GM03348 (cell line): ENCODE measurements around the gene INAFM2.
A peak's percentile ranks its signal among the peaks of the same experiment; 100 is the strongest.

Experiments
- DNase-seq: peaks from one replicate; pipeline ENCODE4 v3.0.0; 2012; ENCODE audit warnings: low spot score

INAFM2 gene

GRCh38 chr15:40344631-40345120 lies 21.2 kb downstream of the INAFM2 start:
- DNase-seq = peak; percentile 87

GRCh38 chr15:40345225-40345866 lies 21.9 kb downstream of the INAFM2 start:
- DNase-seq = no peak

GRCh38 chr15:40345867-40346578 lies 22.5 kb downstream of the INAFM2 start:
- no peak for DNase-seq

- DNase-seq = no peak
Measured at GRCh38 chr15:40346579-40347558, 23.4 kb downstream of the INAFM2 start.

DNA sequence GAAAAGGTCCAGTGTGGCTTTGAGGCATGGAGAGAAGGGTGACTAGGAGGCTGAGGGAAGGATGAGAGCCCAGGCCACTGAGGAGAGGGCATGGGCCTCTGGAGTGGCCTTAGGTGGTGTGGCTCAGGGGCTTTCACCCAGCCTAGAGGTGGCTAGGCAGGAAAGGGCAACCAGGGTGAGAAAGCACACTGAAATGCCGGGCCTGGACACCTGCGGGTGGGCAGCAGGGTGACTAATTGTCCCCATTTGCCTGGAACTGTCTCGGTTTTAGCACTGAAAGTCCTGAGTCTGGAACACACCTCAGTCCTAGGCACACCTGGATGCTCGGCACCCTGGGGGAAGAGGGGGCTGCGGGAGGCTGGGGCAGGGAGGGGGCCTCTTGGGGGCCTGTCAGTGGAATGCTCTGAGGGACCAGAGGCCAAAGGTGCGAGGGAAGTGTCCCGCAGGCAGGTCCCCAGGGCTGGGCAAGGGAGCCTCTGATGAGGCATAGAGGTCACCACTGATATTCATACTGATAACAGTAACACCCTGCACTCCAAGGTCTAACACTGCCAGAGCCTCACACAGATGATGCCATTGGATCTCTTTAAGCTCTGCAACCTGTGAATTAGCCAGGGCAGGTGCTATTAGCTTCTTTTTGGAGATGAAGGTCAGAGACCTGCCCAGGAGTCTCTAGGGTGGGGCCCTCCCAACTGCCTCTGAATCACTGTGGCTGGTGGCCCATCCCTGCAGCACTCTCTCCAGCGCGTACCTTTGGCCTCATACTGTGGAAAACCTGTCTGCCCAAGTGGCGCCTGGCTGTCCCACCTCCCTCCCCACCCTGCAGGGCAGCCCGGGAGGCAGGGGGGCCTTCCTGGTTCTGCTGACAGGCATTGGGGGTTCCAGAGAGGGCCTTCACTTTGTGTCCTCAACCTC lies 24.3 kb downstream of the INAFM2 start:
- no peak for DNase-seq

DNA sequence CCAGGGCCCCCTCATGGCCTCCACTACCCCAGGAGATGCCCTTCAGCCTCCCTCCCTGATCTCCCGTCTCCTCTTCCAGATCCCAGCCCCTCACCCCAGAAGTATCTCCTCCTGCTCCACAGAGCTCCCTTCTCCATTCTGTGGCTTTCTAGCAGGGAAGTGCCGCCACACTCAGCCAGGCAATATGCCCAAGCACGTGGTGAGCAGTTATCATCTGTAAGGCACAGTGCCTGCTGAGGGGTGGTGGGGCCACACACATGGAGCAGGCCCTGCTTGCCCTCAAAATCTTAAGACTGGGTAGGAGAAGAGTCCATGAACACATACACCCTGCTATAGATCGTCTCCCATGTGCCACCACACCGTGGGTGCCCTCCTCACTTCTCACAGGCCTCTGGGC lies 25.0 kb downstream of the INAFM2 start:
- no peak for DNase-seq

DNA sequence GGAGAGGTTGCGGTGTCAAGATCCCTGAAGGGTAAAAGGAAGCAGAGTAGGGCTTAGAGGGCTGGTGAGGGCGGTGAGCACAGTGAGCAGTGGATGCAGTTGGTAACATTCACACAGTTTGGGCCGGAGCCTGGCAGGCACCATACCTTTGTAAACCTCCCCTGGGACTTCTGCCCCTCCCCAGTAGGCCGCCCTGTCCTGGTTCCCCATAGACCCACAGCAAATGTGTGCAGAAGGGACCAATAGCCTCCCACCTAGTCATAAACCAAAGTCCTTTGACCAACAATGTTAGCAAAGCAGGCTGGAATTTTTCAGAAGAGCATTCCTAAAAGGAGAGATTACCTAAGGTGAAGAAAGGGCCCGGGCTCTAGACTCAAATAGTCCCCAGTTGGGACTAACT lies 25.7 kb downstream of the INAFM2 start:
- DNase-seq = no peak

DNA sequence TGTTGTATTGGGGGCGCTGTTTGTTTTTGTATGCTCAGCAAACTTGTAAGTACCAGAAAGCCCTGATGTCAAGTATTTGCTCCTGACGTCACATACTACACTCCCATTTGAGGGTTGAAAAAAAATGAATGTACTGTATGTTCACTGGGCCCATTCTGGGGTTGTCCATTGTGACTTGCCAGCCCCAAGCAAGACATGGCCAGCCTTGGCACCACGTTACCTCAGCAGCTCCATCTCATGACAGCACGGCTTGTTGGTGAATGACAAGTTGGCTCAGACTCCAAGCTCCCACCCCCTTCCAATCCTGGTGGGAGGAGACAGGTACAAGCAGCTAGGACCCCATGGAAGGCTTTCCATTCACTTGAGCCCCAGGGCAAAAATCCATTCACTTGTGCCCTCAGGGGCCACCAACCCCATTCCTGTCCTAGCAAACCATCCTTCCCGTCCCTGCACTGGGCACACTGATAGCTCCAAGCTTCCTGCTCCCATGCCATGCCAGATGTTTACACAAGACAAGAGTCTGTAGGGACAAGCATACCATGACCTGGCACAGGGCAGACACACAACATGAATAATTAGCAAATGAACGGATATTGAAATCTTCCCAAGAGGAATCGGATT lies 28.9 kb downstream of the INAFM2 start:
- no peak for DNase-seq

GRCh38 chr15:40353697-40354096 lies 30.2 kb downstream of the INAFM2 start:
- DNase-seq = no peak

DNA sequence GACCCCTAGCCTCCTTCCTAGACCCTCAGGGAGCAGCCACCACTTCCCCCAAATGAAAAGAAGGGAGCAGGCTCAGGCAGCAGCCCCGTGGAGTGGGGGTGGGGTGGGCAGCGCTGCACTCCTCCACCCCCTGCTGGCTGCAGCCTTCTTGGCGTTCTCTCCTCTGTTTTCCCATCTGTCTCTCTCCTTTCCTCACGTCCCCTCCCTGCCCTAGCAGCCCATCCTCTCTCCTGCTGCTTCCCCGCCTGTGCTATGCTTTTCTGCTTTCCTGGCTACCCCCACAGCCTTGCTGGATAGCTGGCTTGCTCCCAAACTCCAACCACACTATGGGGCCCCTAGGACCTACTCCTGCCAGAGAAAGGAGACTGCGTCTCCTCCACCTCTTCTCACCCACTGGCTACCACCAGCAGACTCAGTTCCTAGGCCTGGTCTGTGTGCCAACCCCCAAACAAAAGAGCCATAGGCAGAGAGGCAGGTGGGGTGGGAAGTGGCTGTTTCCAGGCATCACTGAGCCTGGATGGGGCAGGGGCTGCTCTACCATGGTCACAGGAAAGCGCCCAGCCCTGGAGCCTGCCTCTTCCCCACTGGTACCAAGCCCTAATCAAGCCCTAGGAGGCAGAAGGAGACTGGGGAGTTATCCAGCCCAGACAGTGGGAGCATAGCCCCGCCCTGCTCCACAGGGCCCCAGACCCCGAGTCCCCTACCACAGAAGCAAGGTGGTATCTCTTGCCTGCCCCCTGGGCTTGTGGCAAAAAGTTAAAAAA lies 31.1 kb downstream of the INAFM2 start:
- peak; percentile 73 for DNase-seq

DNA sequence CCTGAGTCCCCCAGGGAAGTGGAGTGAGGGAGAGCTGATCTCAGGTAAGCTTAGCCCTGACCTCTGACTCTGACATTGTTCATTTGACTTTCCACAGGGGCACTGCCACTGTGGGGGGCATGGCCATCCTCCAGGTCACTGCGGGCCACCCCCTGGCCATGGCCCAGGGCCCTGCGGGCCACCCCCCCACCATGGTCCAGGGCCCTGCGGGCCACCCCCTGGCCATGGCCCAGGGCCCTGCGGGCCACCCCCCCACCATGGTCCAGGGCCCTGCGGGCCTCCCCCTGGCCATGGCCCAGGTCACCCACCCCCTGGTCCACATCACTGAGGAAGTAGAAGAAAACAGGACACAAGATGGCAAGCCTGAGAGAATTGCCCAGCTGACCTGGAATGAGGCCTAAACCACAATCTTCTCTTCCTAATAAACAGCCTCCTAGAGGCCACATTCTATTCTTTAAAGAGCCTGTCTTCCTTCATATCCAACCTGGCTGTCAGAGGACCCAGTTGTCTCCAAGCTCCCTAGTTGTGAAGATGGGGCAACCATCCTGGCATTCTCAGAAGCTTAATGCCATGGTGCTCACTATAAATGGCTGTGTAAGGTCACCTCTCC lies 32.6 kb downstream of the INAFM2 start:
- no peak for DNase-seq

GRCh38 chr15:40357246-40357645 lies 33.8 kb downstream of the INAFM2 start:
- DNase-seq = no peak

DNA sequence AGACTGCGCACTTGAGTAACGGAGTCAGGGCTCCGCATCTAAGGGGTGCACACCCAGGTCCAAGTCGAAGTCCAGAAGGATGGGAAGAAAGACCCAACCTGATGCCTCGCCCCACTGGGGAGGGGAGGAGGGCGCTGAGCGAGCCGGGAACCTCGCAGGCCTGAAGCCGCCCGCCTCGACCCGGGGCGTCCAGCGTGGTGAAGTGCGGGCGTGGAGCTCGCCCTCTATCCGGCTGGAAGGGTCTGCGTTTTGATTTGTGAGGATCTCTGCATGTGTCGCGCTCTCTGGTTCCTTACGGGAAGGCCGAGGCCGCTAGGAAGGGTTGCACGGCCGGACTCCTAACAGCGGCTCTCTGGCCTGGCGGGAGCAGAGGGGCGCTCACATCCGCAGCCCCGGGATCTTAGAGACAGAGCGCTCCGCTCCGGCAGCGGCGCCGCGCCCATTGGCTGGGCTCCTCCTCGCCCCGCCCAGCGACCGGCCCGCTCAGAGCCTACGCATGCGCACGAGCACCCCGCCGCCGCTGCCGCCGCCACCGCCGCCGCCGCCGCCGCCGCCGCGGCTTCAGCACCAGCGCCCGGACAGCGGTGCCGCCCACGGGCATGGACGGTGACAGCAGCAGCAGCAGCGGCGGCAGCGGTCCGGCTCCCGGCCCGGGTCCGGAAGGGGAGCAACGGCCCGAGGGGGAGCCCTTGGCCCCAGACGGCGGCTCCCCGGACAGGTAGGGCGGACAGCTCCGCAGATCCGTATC lies 34.4 kb downstream of the INAFM2 start, which contains the start of gene DISP2:
Gene DISP2 (plus strand): TSS at position 497 of the 748 bp plus-strand sequence. CDS start 103 bp downstream, at position 600.
- peak; percentile 100 for DNase-seq

GRCh38 chr15:40358471-40359353 lies 35.2 kb downstream of the INAFM2 start:
- peak; percentile 17 for DNase-seq

- no peak for DNase-seq
Measured at GRCh38 chr15:40360015-40360414, 36.5 kb downstream of the INAFM2 start.

- DNase-seq = no peak
Measured at GRCh38 chr15:40361640-40362039, 38.1 kb downstream of the INAFM2 start.

DNA sequence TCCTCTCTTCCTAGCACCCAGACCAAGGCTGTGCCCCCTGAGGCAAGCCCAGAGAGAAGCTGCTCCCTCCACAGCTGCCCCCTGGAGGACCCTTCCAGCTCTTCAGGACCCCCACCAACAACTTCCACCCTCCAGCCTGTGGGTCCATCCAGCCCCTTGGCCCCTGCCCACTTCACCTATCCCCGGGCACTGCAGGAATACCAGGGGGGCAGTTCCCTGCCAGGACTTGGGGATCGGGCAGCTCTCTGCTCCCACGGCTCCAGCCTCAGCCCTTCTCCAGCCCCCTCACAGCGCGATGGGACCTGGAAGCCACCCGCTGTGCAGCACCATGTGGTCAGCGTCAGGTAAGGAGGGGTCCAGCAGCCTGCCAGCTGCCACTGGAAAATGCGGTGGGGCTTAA lies 40.1 kb downstream of the INAFM2 start:
- no peak for DNase-seq

GRCh38 chr15:40364251-40364650 lies 40.8 kb downstream of the INAFM2 start:
- no peak for DNase-seq
